Uterus (tissue), 4 donors: ENCODE data around the gene RCAN2. TPM values are rescaled to one million over a fixed set of nuclear protein-coding genes. Genes with fewer than 3 reads are reported as not detected.

Experiments used
- DNase-seq, 2 donors: peaks; one replicate each; pipeline ENCODE4 v3.0.0-alpha.2; 2019 to 2020
- H3K27ac ChIP-seq, 2 donors: fragments of 200-600 bp; sonication (generic); 1 replicate in 1 of 2; 2 replicates in 1 of 2; pipeline ENCODE4 v1.5.1; 2016 to 2018
- H3K27me3 ChIP-seq, 2 donors: fragments of 200-600 bp; sonication (generic); one replicate each; pipeline ENCODE4 v1.5.1; 2018 to 2019; ENCODE audit warnings: control low read depth in 1 of 2
- H3K36me3 ChIP-seq, 2 donors: fragments of 200-600 bp; sonication (generic); one replicate each; pipeline ENCODE4 v1.5.1; 2019; ENCODE audit warnings: control low read depth in 1 of 2
- H3K4me1 ChIP-seq, 2 donors: fragments of 200-600 bp; sonication (generic); one replicate each; pipeline ENCODE4 v1.5.1; 2018 to 2019; ENCODE audit warnings: control low read depth in 1 of 2
- H3K4me3 ChIP-seq, 2 donors: fragments of 200-600 bp; sonication (generic); 1 replicate in 1 of 2; 2 replicates in 1 of 2; pipeline ENCODE4 v1.5.1; 2018 to 2019; ENCODE audit warnings: mild to moderate bottlenecking in 1 of 2
- H3K9me3 ChIP-seq, 2 donors: fragments of 200-600 bp; sonication (generic); one replicate each; pipeline ENCODE4 v1.5.1; 2019; ENCODE audit warnings: control low read depth in 1 of 2
- CTCF ChIP-seq, 4 experiments: fragments of 200-600 bp in 2 of 4; fragments of 450-650 bp in 2 of 4; sonication (generic) in 2 of 4; IDR thresholded peaks; one replicate each; pipeline ENCODE4 v1.5.1; 2016 to 2019; ENCODE audit warnings: antibody characterized with exemption in 4 of 4, mild to moderate bottlenecking in 2 of 4, moderate library complexity in 1 of 4
- POLR2A ChIP-seq, 2 donors: fragments of 450-650 bp; IDR thresholded peaks; one replicate each; pipeline ENCODE4 v1.6.1; 2016; ENCODE audit warnings: antibody characterized with exemption in 2 of 2, mild to moderate bottlenecking in 1 of 2, moderate library complexity in 1 of 2
- intact Hi-C: fragments of 100-400 bp; cut with DNase I; formaldehyde crosslinking; loops from one replicate; pipeline ENCODE4 v1.15.1; 2023; ENCODE audit warnings: low total_unique reads
- total RNA-seq, 4 donors: library from RNA; depleted of rRNA in 3 of 4; stranded (reverse); fragments of >200 nt in 3 of 4; gene quantifications; one replicate each; pipeline versions ENCODE4 v1.1.0 to v1.2.4, GENCODE V29; 2014 to 2023
- donor health status: DM: yes; HTN: yes; CAD: no.

RCAN2 gene
- total RNA-seq, 4 donors from 2014 or later, result 3.0 to 36.4 (median 16.3) TPM

GRCh38 chr6:46320505-46320904 is 170.7 kb downstream of the RCAN2 start:
- DNase-seq, result no peak
- Histone ChIP-seq H3K27me3 (no peaks in the 10 kb centered on the region), H3K36me3 (no peaks in the 10 kb centered on the region), H3K9me3 (no peaks in the 10 kb centered on the region), H3K4me3 (no peak overlapping the region), H3K4me1 (peaks cover 0 to 6% of the 10 kb centered on the region in 2 donors), H3K27ac (no peak overlapping the region)
- TF ChIP-seq POLR2A (IDR thresholded peaks at IDR 0.05) (no peak), CTCF (IDR thresholded peaks at IDR 0.05) (no peak)
- intact Hi-C loops, result no loop called here

- DNase-seq, result no peak
- H3K27me3 ChIP-seq, result no peaks in the 10 kb centered on the region
- intact Hi-C loops, result no loop called here
- no peaks in the 10 kb centered on the region for H3K36me3 ChIP-seq
- no peak for TF ChIP-seq POLR2A (IDR thresholded peaks at IDR 0.05)
- TF ChIP-seq CTCF (IDR thresholded peaks at IDR 0.05), result no peak
- H3K4me3 ChIP-seq, result no peak overlapping the region
- H3K4me1 ChIP-seq, result no peaks in the 10 kb centered on the region
- no peak overlapping the region for H3K27ac ChIP-seq
- no peaks in the 10 kb centered on the region for H3K9me3 ChIP-seq
These were observed 175.7 kb downstream of the RCAN2 start for GRCh38 chr6:46315589-46315988.

GRCh38 chr6:46312654-46313053 is 178.6 kb downstream of the RCAN2 start:
- no peaks in the 10 kb centered on the region for H3K36me3 ChIP-seq
- no peak for DNase-seq
- no peaks in the 10 kb centered on the region for H3K9me3 ChIP-seq
- no peaks in the 10 kb centered on the region for H3K4me1 ChIP-seq
- H3K27me3 ChIP-seq, result no peaks in the 10 kb centered on the region
- H3K27ac ChIP-seq, result no peak overlapping the region
- no peak overlapping the region for H3K4me3 ChIP-seq
- TF ChIP-seq CTCF (IDR thresholded peaks at IDR 0.05) (no peak), POLR2A (IDR thresholded peaks at IDR 0.05) (no peak)
- intact Hi-C loops, result no loop called here

- Histone ChIP-seq H3K4me3 (no peak overlapping the region), H3K27ac (no peak overlapping the region), H3K27me3 (no peaks in the 10 kb centered on the region), H3K36me3 (no peaks in the 10 kb centered on the region), H3K9me3 (no peaks in the 10 kb centered on the region), H3K4me1 (no peaks in the 10 kb centered on the region)
- intact Hi-C loops, result no loop called here
- DNase-seq, result no peak
- TF ChIP-seq CTCF (IDR thresholded peaks at IDR 0.05) (no peak), POLR2A (IDR thresholded peaks at IDR 0.05) (no peak)
These were observed 181.1 kb downstream of the RCAN2 start for GRCh38 chr6:46310196-46310595.

GRCh38 chr6:46306431-46306830 is 184.8 kb downstream of the RCAN2 start:
- no peak overlapping the region for H3K27ac ChIP-seq
- no peaks in the 10 kb centered on the region for H3K36me3 ChIP-seq
- H3K27me3 ChIP-seq, result no peaks in the 10 kb centered on the region
- H3K9me3 ChIP-seq, result no peaks in the 10 kb centered on the region
- no peak overlapping the region for H3K4me3 ChIP-seq
- TF ChIP-seq POLR2A (IDR thresholded peaks at IDR 0.05), result no peak
- no peak for TF ChIP-seq CTCF (IDR thresholded peaks at IDR 0.05)
- H3K4me1 ChIP-seq, result no peaks in the 10 kb centered on the region
- no peak for DNase-seq
- intact Hi-C loops, result no loop called here
